NB4 (cell line): ENCODE data around the gene TNS1.

Source experiments
- MAX ChIP-seq: IDR thresholded peaks from 2 replicates; pipeline ENCODE4 v1.6.1; 2011; ENCODE audit warnings: low read depth, low read length
- POLR2A ChIP-seq: IDR thresholded peaks from 2 replicates; pipeline ENCODE4 v1.6.1; 2011; ENCODE audit warnings: mild to moderate bottlenecking; ENCODE audit not compliant: insufficient read length; ENCODE audit errors: extremely low read depth
- TF ChIP-seq, protein P1 (sequence below): IDR thresholded peaks from one replicate; pipeline ENCODE4 v1.5.1; 2012; ENCODE audit warnings: low read depth, low read length

DNA sequence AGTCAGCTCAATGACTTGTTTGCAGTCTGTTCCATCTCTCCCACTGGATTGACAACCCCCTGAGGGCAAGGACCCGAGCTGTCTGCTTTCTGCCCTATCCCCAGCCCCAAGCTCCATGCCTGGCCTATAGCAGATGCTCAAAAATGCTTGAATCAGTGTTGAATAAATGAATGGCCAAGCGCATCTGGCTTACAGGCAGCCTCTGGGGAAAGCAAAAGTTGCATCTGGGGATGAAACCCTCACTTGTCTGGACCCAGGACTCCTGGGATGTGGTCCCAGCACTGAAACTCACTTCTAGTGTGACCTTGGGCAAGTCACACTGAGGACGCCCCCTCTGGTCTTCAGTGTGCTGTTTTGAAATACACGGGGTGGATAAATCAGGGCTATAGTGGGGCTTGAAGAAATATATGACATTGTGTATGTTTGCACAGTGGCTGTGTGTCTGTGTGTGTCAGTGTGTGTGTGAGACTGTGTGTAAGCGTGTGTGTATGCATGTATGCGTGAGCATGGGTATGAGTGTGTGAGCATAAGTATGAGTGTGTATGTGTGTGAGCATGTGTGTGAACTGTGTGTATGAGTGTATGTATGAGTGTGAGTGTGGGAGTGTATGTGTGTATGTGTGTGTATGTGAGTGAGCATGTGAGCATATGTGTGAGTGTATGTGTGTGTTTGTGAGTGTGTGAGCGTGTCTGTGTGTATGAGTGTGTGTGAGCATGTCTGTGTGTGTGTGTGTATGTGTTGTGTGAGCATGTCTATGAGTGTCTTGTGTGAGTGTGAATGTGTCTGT lies 27.8 kb upstream of the TNS1 start:
- TF ChIP-seq, protein P1, sequence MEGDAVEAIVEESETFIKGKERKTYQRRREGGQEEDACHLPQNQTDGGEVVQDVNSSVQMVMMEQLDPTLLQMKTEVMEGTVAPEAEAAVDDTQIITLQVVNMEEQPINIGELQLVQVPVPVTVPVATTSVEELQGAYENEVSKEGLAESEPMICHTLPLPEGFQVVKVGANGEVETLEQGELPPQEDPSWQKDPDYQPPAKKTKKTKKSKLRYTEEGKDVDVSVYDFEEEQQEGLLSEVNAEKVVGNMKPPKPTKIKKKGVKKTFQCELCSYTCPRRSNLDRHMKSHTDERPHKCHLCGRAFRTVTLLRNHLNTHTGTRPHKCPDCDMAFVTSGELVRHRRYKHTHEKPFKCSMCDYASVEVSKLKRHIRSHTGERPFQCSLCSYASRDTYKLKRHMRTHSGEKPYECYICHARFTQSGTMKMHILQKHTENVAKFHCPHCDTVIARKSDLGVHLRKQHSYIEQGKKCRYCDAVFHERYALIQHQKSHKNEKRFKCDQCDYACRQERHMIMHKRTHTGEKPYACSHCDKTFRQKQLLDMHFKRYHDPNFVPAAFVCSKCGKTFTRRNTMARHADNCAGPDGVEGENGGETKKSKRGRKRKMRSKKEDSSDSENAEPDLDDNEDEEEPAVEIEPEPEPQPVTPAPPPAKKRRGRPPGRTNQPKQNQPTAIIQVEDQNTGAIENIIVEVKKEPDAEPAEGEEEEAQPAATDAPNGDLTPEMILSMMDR: no peak
- TF ChIP-seq POLR2A (no peak), MAX (no peak)
